HepG2 (cell line): ENCODE results near the gene BAZ1A. TPM values are rescaled to one million over a fixed set of nuclear protein-coding genes. Genes with fewer than 3 reads are reported as not detected.

ENCODE experiments used
- HINFP ChIP-seq: sonication (generic); formaldehyde crosslinking; IDR thresholded peaks from 2 replicates; pipeline ENCODE4 v1.4.0; 2020; ENCODE audit warnings: low read depth, mild to moderate bottlenecking, missing genetic modification reagents
- IRF2 ChIP-seq: IDR thresholded peaks from 2 replicates; pipeline ENCODE4 v1.6.1; 2018; ENCODE audit warnings: missing genetic modification reagents, missing compliant biosample characterization
- NPAS2 ChIP-seq: sonication (generic); formaldehyde crosslinking; IDR thresholded peaks from 2 replicates; pipeline ENCODE4 v1.8.0; 2022; ENCODE audit warnings: mild to moderate bottlenecking, missing genetic modification reagents, borderline replicate concordance
- NR1H2 ChIP-seq: sonication (generic); formaldehyde crosslinking; IDR thresholded peaks from 2 replicates; pipeline ENCODE4 v1.8.1; 2022; ENCODE audit warnings: low read depth, missing genetic modification reagents, borderline replicate concordance
- RARA ChIP-seq: IDR thresholded peaks from 2 replicates; pipeline ENCODE4 v1.6.1; 2016; ENCODE audit warnings: missing genetic modification reagents, missing compliant biosample characterization
- SETDB1 ChIP-seq: sonication (generic); formaldehyde crosslinking; IDR thresholded peaks from 2 replicates; pipeline ENCODE4 v1.5.1; 2020; ENCODE audit warnings: missing genetic modification reagents, mild to moderate bottlenecking, borderline replicate concordance
- SMAD3 ChIP-seq: sonication (generic); formaldehyde crosslinking; IDR thresholded peaks from 2 replicates; pipeline ENCODE4 v1.4.0; 2020; ENCODE audit warnings: missing genetic modification reagents
- TBX2 ChIP-seq: sonication (generic); formaldehyde crosslinking; IDR thresholded peaks from 2 replicates; pipeline ENCODE4 v1.5.0; 2020; ENCODE audit warnings: missing genetic modification reagents, mild to moderate bottlenecking, borderline replicate concordance
- ZBTB14 ChIP-seq: sonication (generic); formaldehyde crosslinking; IDR thresholded peaks from 2 replicates; pipeline ENCODE4 v1.4.0; 2020; ENCODE audit warnings: missing genetic modification reagents
- ZC3H13 ChIP-seq: sonication (generic); formaldehyde crosslinking; IDR thresholded peaks from 2 replicates; pipeline ENCODE4 v1.8.1; 2023; ENCODE audit warnings: mild to moderate bottlenecking, missing genetic modification reagents, moderate library complexity
- ZFX ChIP-seq: sonication (generic); formaldehyde crosslinking; IDR thresholded peaks from 2 replicates; pipeline ENCODE4 v1.4.0; 2020; ENCODE audit warnings: mild to moderate bottlenecking, low read depth, missing genetic modification reagents, moderate library complexity
- ZNF3 ChIP-seq: IDR thresholded peaks from 2 replicates; pipeline ENCODE4 v1.7.0; 2017; ENCODE audit warnings: inconsistent platforms
- ZNF552 ChIP-seq: sonication (generic); formaldehyde crosslinking; IDR thresholded peaks from 2 replicates; pipeline ENCODE4 v1.9.0; 2022; ENCODE audit warnings: missing genetic modification reagents, mild to moderate bottlenecking, borderline replicate concordance
- ZNF720 ChIP-seq: sonication (generic); formaldehyde crosslinking; IDR thresholded peaks from 2 replicates; pipeline ENCODE4 v1.4.0; 2020; ENCODE audit warnings: missing genetic modification reagents
- polyA plus RNA-seq, 8 experiments: library from polyadenylated mRNA; depleted of rRNA in 3 of 8; stranded (reverse) in 7 of 8; unstranded in 1 of 8; fragments of >200 nt; fragmentation: Illumina TruSeq in 4 of 8; extraction: Trizol in 4 of 8; gene quantifications; 2 replicates each; pipeline versions ENCODE4 v1.2.1 to v1.2.3, GENCODE V29; 2011 to 2016; ENCODE audit warnings: low read depth in 4 of 8, missing spikeins in 1 of 8, mixed read lengths in 1 of 8; ENCODE audit not compliant: insufficient read depth in 1 of 8
- total RNA-seq, 5 experiments: library from RNA; depleted of rRNA; stranded (reverse); fragments of >200 nt; fragmentation: Illumina TruSeq; extraction: Trizol; gene quantifications; 2 replicates each; pipeline ENCODE4 v1.2.3, GENCODE V29; 2016; ENCODE audit warnings: low read depth in 1 of 5
- TF ChIP-seq, protein P1 (sequence below): IDR thresholded peaks from 2 replicates; pipeline ENCODE4 v1.6.1; 2016; ENCODE audit warnings: low read depth
- TF ChIP-seq, protein P2 (sequence below): sonication (generic); formaldehyde crosslinking; IDR thresholded peaks from 2 replicates; pipeline ENCODE4 v1.4.0; 2020; ENCODE audit warnings: missing genetic modification reagents, borderline replicate concordance
- TF ChIP-seq, protein P3 (sequence below): sonication (generic); formaldehyde crosslinking; IDR thresholded peaks from 2 replicates; pipeline ENCODE4 v1.8.0; 2022; ENCODE audit warnings: missing genetic modification reagents, mild to moderate bottlenecking, moderate library complexity, borderline replicate concordance
- TF ChIP-seq, protein P4 (sequence below): sonication (generic); formaldehyde crosslinking; IDR thresholded peaks from 2 replicates; pipeline ENCODE4 v1.5.0; 2020; ENCODE audit warnings: missing genetic modification reagents

The BAZ1A gene
- total and polyA plus RNA-seq, 2 of the 13 experiments (the other 11 are each of a cell fraction or from before 2014, with no cell fraction given), result 20.9 to 56.8 TPM

- TF ChIP-seq, protein P1, sequence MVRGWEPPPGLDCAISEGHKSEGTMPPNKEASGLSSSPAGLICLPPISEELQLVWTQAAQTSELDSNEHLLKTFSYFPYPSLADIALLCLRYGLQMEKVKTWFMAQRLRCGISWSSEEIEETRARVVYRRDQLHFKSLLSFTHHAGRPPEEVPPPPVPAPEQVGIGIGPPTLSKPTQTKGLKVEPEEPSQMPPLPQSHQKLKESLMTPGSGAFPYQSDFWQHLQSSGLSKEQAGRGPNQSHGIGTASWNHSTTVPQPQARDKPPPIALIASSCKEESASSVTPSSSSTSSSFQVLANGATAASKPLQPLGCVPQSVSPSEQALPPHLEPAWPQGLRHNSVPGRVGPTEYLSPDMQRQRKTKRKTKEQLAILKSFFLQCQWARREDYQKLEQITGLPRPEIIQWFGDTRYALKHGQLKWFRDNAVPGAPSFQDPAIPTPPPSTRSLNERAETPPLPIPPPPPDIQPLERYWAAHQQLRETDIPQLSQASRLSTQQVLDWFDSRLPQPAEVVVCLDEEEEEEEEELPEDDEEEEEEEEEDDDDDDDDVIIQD (CRISPR knock-in tag), result 0 out of 2 replicates have a peak, but pooled peaks have one; percentile 70
- peak; percentile 59 for TF ChIP-seq SMAD3
- peak; percentile 72; the same call in 1 of the 2 replicates for TF ChIP-seq HINFP (CRISPR knock-in tag)
- TF ChIP-seq ZNF720, result peak; percentile 83; the same call in 1 of the 2 replicates
- peak; percentile 65; the same call in 1 of the 2 replicates for TF ChIP-seq ZNF3
- no peak for TF ChIP-seq ZNF552
- TF ChIP-seq, protein P2, sequence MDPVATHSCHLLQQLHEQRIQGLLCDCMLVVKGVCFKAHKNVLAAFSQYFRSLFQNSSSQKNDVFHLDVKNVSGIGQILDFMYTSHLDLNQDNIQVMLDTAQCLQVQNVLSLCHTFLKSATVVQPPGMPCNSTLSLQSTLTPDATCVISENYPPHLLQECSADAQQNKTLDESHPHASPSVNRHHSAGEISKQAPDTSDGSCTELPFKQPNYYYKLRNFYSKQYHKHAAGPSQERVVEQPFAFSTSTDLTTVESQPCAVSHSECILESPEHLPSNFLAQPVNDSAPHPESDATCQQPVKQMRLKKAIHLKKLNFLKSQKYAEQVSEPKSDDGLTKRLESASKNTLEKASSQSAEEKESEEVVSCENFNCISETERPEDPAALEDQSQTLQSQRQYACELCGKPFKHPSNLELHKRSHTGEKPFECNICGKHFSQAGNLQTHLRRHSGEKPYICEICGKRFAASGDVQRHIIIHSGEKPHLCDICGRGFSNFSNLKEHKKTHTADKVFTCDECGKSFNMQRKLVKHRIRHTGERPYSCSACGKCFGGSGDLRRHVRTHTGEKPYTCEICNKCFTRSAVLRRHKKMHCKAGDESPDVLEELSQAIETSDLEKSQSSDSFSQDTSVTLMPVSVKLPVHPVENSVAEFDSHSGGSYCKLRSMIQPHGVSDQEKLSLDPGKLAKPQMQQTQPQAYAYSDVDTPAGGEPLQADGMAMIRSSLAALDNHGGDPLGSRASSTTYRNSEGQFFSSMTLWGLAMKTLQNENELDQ, result 0 out of 2 replicates have a peak, but pooled peaks have one; percentile 30
- peak; percentile 76; the same call in 1 of the 2 replicates for TF ChIP-seq ZC3H13
- TF ChIP-seq, protein P3, sequence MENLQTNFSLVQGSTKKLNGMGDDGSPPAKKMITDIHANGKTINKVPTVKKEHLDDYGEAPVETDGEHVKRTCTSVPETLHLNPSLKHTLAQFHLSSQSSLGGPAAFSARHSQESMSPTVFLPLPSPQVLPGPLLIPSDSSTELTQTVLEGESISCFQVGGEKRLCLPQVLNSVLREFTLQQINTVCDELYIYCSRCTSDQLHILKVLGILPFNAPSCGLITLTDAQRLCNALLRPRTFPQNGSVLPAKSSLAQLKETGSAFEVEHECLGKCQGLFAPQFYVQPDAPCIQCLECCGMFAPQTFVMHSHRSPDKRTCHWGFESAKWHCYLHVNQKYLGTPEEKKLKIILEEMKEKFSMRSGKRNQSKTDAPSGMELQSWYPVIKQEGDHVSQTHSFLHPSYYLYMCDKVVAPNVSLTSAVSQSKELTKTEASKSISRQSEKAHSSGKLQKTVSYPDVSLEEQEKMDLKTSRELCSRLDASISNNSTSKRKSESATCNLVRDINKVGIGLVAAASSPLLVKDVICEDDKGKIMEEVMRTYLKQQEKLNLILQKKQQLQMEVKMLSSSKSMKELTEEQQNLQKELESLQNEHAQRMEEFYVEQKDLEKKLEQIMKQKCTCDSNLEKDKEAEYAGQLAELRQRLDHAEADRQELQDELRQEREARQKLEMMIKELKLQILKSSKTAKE, result no peak
- peak; percentile 85; the same call in 1 of the 2 replicates for TF ChIP-seq IRF2 (CRISPR knock-in tag)
- peak; percentile 38; the same call in 1 of the 2 replicates for TF ChIP-seq RARA
- TF ChIP-seq NPAS2, result no peak
- TF ChIP-seq NR1H2, result peak; percentile 46; the same call in 1 of the 2 replicates
- TF ChIP-seq TBX2 (CRISPR knock-in tag), result peak; percentile 50
- no peak for TF ChIP-seq SETDB1 (CRISPR knock-in tag)
- TF ChIP-seq, protein P4, sequence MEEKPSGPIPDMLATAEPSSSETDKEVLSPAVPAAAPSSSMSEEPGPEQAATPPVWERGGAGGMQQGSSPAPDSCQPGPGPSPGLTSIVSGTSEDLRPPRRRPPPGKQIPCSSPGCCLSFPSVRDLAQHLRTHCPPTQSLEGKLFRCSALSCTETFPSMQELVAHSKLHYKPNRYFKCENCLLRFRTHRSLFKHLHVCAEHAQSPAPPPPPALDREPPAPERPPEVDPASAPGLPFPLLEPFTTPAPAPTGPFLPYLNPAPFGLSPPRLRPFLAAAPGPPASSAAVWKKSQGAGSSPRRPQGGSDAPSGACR, result peak; percentile 57; the same call in 1 of the 2 replicates
- TF ChIP-seq ZFX (CRISPR knock-in tag), result 0 out of 2 replicates have a peak, but pooled peaks have one; percentile 2
- TF ChIP-seq ZBTB14, result no peak
These were observed at the start of gene BAZ1A (continued) for GRCh38 chr14:34875031-34875922.
